ENCODE results near the gene IL4R.
"Not testable (repeated sequence)": the region's sequence is repeated elsewhere in the genome, so short reads cannot be mapped to it uniquely, and the experiment has no call there.

The IL4R gene

GRCh38 chr16:27329376-27330079 is 15.8 kb downstream of the IL4R start:
- DNase-seq (ENCODE audit: low spot score) = not testable (repeated sequence)

GRCh38 chr16:27330542-27330941 is 16.8 kb downstream of the IL4R start:
- no peak for DNase-seq (ENCODE audit: low spot score)

GRCh38 chr16:27332105-27332504 is 18.3 kb downstream of the IL4R start:
- DNase-seq (ENCODE audit: low spot score) = no peak

GRCh38 chr16:27333104-27333503 is 19.3 kb downstream of the IL4R start:
- DNase-seq (ENCODE audit: low spot score) = no peak

- DNase-seq (ENCODE audit: low spot score) = no peak
Measured at GRCh38 chr16:27333549-27333948, 19.8 kb downstream of the IL4R start.

GRCh38 chr16:27334192-27334764 is 20.5 kb downstream of the IL4R start:
- no peak for DNase-seq (ENCODE audit: low spot score)

- DNase-seq (ENCODE audit: low spot score) = no peak
Measured at GRCh38 chr16:27334838-27335237, 21.1 kb downstream of the IL4R start.

- DNase-seq (ENCODE audit: low spot score) = no peak
Measured at GRCh38 chr16:27335349-27336053, 21.7 kb downstream of the IL4R start.

GRCh38 chr16:27337024-27337423 is 23.2 kb downstream of the IL4R start:
- no peak for DNase-seq (ENCODE audit: low spot score)

GRCh38 chr16:27339180-27339579 is 25.4 kb downstream of the IL4R start:
- no peak for DNase-seq (ENCODE audit: low spot score)

GRCh38 chr16:27340654-27341053 is 26.9 kb downstream of the IL4R start:
- no peak for DNase-seq (ENCODE audit: low spot score)

GRCh38 chr16:27341549-27341948 is 27.8 kb downstream of the IL4R start:
- DNase-seq (ENCODE audit: low spot score) = no peak

GRCh38 chr16:27341971-27342370 is 28.2 kb downstream of the IL4R start:
- DNase-seq (ENCODE audit: low spot score) = no peak

- DNase-seq (ENCODE audit: low spot score) = no peak
Measured at GRCh38 chr16:27344721-27345120, 30.9 kb downstream of the IL4R start.

- no peak for DNase-seq (ENCODE audit: low spot score)
Measured at GRCh38 chr16:27345201-27345600, 31.4 kb downstream of the IL4R start.

- no peak for DNase-seq (ENCODE audit: low spot score)
Measured at GRCh38 chr16:27346819-27347218, 33.0 kb downstream of the IL4R start.

- DNase-seq (ENCODE audit: low spot score) = no peak
Measured at GRCh38 chr16:27347930-27348685, 34.3 kb downstream of the IL4R start.

GRCh38 chr16:27349276-27349675 is 35.5 kb downstream of the IL4R start:
- DNase-seq (ENCODE audit: low spot score) = no peak

- no peak for DNase-seq (ENCODE audit: low spot score)
Measured at GRCh38 chr16:27350006-27350405, 36.2 kb downstream of the IL4R start.

GRCh38 chr16:27351989-27352388 is 38.2 kb downstream of the IL4R start:
- DNase-seq (ENCODE audit: low spot score) = no peak

- DNase-seq (ENCODE audit: low spot score) = no peak
Measured at GRCh38 chr16:27353853-27354252, 40.1 kb downstream of the IL4R start.

- peak; percentile 16 for DNase-seq (ENCODE audit: low spot score)
Measured at GRCh38 chr16:27355610-27356009, 41.8 kb downstream of the IL4R start.

GRCh38 chr16:27356794-27357193 is 43.0 kb downstream of the IL4R start:
- DNase-seq (ENCODE audit: low spot score) = no peak
